ENCODE measurements around the gene OR51A7.

OR51A7 gene

GRCh38 chr11:4957396-4957795 is 53.8 kb downstream of the OR51A7 start:
- DNase-seq (ENCODE audit: low spot score), result no peak

Measured in pons (tissue), 1 donor.